ENCODE measurements around the gene NCOA5. TPM values are rescaled to one million over a fixed set of nuclear protein-coding genes. Genes with fewer than 3 reads are reported as not detected.

The NCOA5 gene
- total and polyA plus RNA-seq, 2 experiments from 2014 or later: 24.0 to 26.2 TPM

DNA sequence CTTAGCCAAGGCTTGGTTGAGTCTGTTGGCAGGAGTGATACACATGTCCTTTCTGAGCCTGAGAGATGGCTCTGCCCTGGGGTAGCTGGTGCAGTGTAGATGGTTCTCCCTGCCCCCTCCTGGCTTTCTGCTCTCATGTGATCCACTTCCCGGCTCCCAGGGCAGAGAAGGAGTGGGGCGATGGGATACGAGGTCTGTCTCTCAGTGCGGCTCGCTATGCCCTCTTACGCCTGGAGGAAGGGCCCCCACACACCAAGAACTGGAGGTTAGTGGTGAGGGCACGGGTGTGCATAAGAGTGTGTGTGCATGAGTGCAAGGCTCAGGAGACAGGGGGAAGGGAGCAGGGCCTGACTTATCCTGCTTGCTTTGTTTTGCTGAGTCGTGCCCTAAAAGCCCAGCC is 41.9 kb downstream of the NCOA5 start:
- no peak overlapping the region for H2AFZ ChIP-seq
- H3K9me3 ChIP-seq (ENCODE audit: low read depth): no peaks in the 10 kb centered on the region
- no peaks in the 10 kb centered on the region for H3K79me2 ChIP-seq
- H3K4me3 ChIP-seq: no peak overlapping the region
- H3K27me3 ChIP-seq: no peaks in the 10 kb centered on the region
- no peaks in the 10 kb centered on the region for H3K9me2 ChIP-seq (replicated peaks; ENCODE audit: insufficient read depth)
- H3K4me1 ChIP-seq (ENCODE audit: insufficient read depth): no peaks in the 10 kb centered on the region
- no peaks in the 10 kb centered on the region for H4K20me1 ChIP-seq (ENCODE audit: insufficient read depth, poor library complexity, severe bottlenecking)
- H3K36me3 ChIP-seq (replicated peaks; ENCODE audit: insufficient read depth, low read depth): no peaks in the 10 kb centered on the region
- no peak overlapping the region for H3K4me2 ChIP-seq
- TF ChIP-seq EZH2 (IDR thresholded peaks at IDR 0.05; ENCODE audit: borderline replicate concordance) (no peak), EZH2phosphoT487 (IDR thresholded peaks at IDR 0.05; ENCODE audit: low read depth, severe bottlenecking, unreplicated experiment) (no peak), CTCF (IDR thresholded peaks at IDR 0.05; ENCODE audit: poor library complexity) (no peak)
- no peak overlapping the region for H3K27ac ChIP-seq
- 74% methylated on average over 8 of the region's 8 CpGs for WGBS (ENCODE audit: low lambda C conversion rate, missing lambda C conversion rate)
- no peak for DNase-seq (ENCODE audit: low spot score)

DNA sequence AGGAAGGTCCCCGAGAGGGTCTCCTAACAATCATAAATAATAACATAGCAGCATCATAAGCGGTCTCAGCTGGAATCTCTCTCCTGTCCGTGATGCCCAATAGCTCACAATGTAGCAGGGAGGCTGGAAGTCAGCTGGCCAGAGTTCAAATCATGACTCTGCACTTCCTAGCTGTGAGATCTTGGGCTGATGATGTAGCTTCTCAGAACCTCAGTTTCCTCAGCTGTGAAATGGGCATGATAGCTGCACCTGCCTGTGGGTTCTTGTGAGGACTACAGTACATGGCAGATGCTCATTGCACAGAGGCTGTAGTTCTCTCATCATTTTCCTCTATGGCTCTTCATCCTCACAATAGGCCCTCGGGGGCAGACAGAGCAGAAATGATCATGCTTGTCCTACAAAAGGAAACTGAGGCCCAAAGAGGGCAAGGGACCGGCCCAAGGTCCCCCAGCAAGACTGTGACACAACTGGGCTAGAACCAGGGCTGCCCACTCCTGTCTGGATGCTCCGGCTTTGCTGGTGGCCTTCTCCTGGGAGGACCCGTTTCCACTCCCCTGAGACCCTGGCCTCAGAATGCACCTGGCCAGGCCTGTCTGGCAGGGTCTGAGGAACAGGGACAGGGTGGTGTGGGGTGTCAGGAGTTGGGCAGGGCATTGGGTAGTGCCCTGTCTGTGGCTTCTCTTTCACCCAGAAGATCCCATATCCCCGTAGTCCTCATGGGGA is 43.0 kb downstream of the NCOA5 start:
- H3K27ac ChIP-seq: no peak overlapping the region
- H3K36me3 ChIP-seq (replicated peaks; ENCODE audit: insufficient read depth, low read depth): no peaks in the 10 kb centered on the region
- no peaks in the 10 kb centered on the region for H3K4me1 ChIP-seq (ENCODE audit: insufficient read depth)
- TF ChIP-seq CTCF (IDR thresholded peaks at IDR 0.05; ENCODE audit: poor library complexity): no peak
- no peak for TF ChIP-seq EZH2 (IDR thresholded peaks at IDR 0.05; ENCODE audit: borderline replicate concordance)
- TF ChIP-seq EZH2phosphoT487 (IDR thresholded peaks at IDR 0.05; ENCODE audit: low read depth, severe bottlenecking, unreplicated experiment): no peak
- no peaks in the 10 kb centered on the region for H3K27me3 ChIP-seq
- no peak for DNase-seq (ENCODE audit: low spot score)
- H3K79me2 ChIP-seq: no peaks in the 10 kb centered on the region
- H3K9me2 ChIP-seq (replicated peaks; ENCODE audit: insufficient read depth): no peaks in the 10 kb centered on the region
- no peaks in the 10 kb centered on the region for H4K20me1 ChIP-seq (ENCODE audit: insufficient read depth, poor library complexity, severe bottlenecking)
- H3K4me2 ChIP-seq: no peak overlapping the region
- 78% methylated on average over 8 of the region's 8 CpGs for WGBS (ENCODE audit: low lambda C conversion rate, missing lambda C conversion rate)
- no peak overlapping the region for H3K4me3 ChIP-seq
- H3K9me3 ChIP-seq (ENCODE audit: low read depth): no peaks in the 10 kb centered on the region
- no peak overlapping the region for H2AFZ ChIP-seq

DNA sequence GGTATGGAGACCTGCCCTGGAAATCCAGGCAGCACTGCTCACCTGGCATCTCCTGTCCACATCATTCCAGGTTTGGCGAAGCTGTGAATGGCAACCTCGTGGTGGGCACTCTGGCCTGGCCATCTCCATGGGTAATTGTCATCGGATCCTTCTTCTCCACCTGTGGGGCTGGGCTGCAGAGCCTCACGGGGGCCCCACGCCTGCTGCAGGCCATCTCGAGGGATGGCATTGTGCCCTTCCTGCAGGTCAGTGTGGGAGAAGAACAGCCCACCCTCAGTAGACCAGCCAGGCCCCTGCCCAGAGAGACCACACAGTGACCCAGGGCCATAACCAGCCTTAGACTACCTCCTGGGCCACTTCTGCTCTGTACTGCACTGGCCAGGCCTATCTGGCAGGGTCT is 44.9 kb downstream of the NCOA5 start:
- Histone ChIP-seq H3K79me2 (no peaks in the 10 kb centered on the region), H3K4me3 (no peak overlapping the region), H3K27me3 (no peaks in the 10 kb centered on the region), H2AFZ (no peak overlapping the region), H4K20me1 (ENCODE audit: insufficient read depth, poor library complexity, severe bottlenecking) (no peaks in the 10 kb centered on the region), H3K27ac (no peak overlapping the region), H3K9me2 (replicated peaks; ENCODE audit: insufficient read depth) (no peaks in the 10 kb centered on the region), H3K9me3 (ENCODE audit: low read depth) (no peaks in the 10 kb centered on the region), H3K4me1 (ENCODE audit: insufficient read depth) (no peaks in the 10 kb centered on the region), H3K36me3 (replicated peaks; ENCODE audit: insufficient read depth, low read depth) (no peaks in the 10 kb centered on the region), H3K4me2 (no peak overlapping the region)
- no peak for DNase-seq (ENCODE audit: low spot score)
- 71% methylated on average over 6 of the region's 6 CpGs for WGBS (ENCODE audit: low lambda C conversion rate, missing lambda C conversion rate)
- TF ChIP-seq EZH2phosphoT487 (IDR thresholded peaks at IDR 0.05; ENCODE audit: low read depth, severe bottlenecking, unreplicated experiment) (no peak), EZH2 (IDR thresholded peaks at IDR 0.05; ENCODE audit: borderline replicate concordance) (no peak), CTCF (IDR thresholded peaks at IDR 0.05; ENCODE audit: poor library complexity) (no peak)
